CD4-positive, alpha-beta T cell (primary cell): Measurements from ENCODE around the gene ADARB2. TPM values are rescaled to one million over a fixed set of nuclear protein-coding genes. Genes with fewer than 3 reads are reported as not detected.
"Not testable (repeated sequence)": the region's sequence is repeated elsewhere in the genome, so short reads cannot be mapped to it uniquely, and the experiment has no call there.

Experiments used
- ATAC-seq: fragments of 200-7000 bp; cut with Tn5 transposase; one replicate; pipeline ENCODE4 v1.10.0; 2022; ENCODE audit warnings: mild to moderate bottlenecking; ENCODE audit not compliant: poor library complexity
- CTCF ChIA-PET: fragments of 350-600 bp; sonication (Branson Sonifier 250); formaldehyde crosslinking; loops from one replicate; lab custom pipeline; 2021; ENCODE audit warnings: antibody characterized with exemption, inconsistent platforms; lab: Charles Lee
- POLR2A ChIA-PET: fragments of 350-600 bp; sonication (Branson Sonifier 250); formaldehyde crosslinking; loops from one replicate; lab custom pipeline; 2021; ENCODE audit warnings: antibody characterized with exemption, inconsistent platforms; lab: Charles Lee
- DNase-seq, 14 experiments: peaks; one replicate each; pipeline ENCODE4 v3.0.0-alpha.2; 2013 to 2020; ENCODE audit warnings: mixed read lengths in 2 of 14
- H3K27ac ChIP-seq, 2 donors: one replicate each; pipeline versions ENCODE4 v1.5.1 to v1.7.0; 2013; ENCODE audit warnings: low read length in 2 of 2, low read depth in 1 of 2, mild to moderate bottlenecking in 1 of 2
- H3K27me3 ChIP-seq, 2 experiments: 1 replicate in 1 of 2; 2 replicates in 1 of 2; pipeline versions ENCODE4 v1.6.1 to v1.7.0; 2013; ENCODE audit warnings: low read length in 2 of 2, control low read depth in 1 of 2, mild to moderate bottlenecking in 1 of 2, moderate library complexity in 1 of 2; ENCODE audit not compliant: insufficient read depth in 2 of 2, control insufficient read depth in 1 of 2
- H3K36me3 ChIP-seq: one replicate; pipeline ENCODE4 v1.6.1; 2013; ENCODE audit warnings: low read length, control low read depth; ENCODE audit not compliant: insufficient read depth
- H3K4me1 ChIP-seq: one replicate; pipeline ENCODE4 v1.6.1; 2013; ENCODE audit warnings: low read length, control low read depth; ENCODE audit not compliant: insufficient read depth
- H3K4me3 ChIP-seq: one replicate; pipeline ENCODE4 v1.5.1; 2013; ENCODE audit warnings: mild to moderate bottlenecking, low read length, moderate library complexity
- H3K9me3 ChIP-seq, 2 experiments: 1 replicate in 1 of 2; 2 replicates in 1 of 2; pipeline versions ENCODE4 v1.6.1 to v1.7.0; 2013; ENCODE audit warnings: low read length in 2 of 2, mild to moderate bottlenecking in 2 of 2, control low read depth in 1 of 2, moderate library complexity in 1 of 2; ENCODE audit not compliant: control insufficient read depth in 1 of 2, insufficient read depth in 1 of 2
- H3K27ac Mint-ChIP-seq: one replicate; pipeline ENCODE4 v1.8.0; 2020; ENCODE audit warnings: mixed read lengths
- H3K27me3 Mint-ChIP-seq: one replicate; pipeline ENCODE4 v1.8.0; 2021; ENCODE audit warnings: mixed read lengths
- H3K36me3 Mint-ChIP-seq: one replicate; pipeline ENCODE4 v1.8.0; 2021; ENCODE audit warnings: low read depth, mixed read lengths
- H3K4me1 Mint-ChIP-seq: one replicate; pipeline ENCODE4 v1.8.0; 2021; ENCODE audit warnings: low read depth, mixed read lengths
- H3K4me3 Mint-ChIP-seq: one replicate; pipeline ENCODE4 v1.8.0; 2020; ENCODE audit warnings: mild to moderate bottlenecking, mixed read lengths
- H3K9me3 Mint-ChIP-seq: one replicate; pipeline ENCODE4 v1.8.0; 2020; ENCODE audit warnings: mixed read lengths
- intact Hi-C, 2 experiments: fragments of 100-400 bp; cut with DNase I in 1 of 2; cut with micrococcal nuclease in 1 of 2; formaldehyde crosslinking; loops; one replicate each; pipeline versions ENCODE4 v1.15.1 to v1.9.0; 2023 to 2025; cut with DNase I, micrococcal nuclease
- total RNA-seq, 174 experiments: library from RNA in 2 of 174; stranded (reverse) in 2 of 174; gene quantifications; one replicate each; pipeline ENCODE4 v1.2.3 and lab custom pipeline; 2021 to 2026
- TF ChIP-seq, protein P1 (sequence below): fragments of 200-600 bp; IDR thresholded peaks from one replicate; pipeline ENCODE4 v1.8.0; 2022; ENCODE audit warnings: antibody characterized with exemption, mild to moderate bottlenecking

Gene ADARB2
- total RNA-seq, 2 experiments from 2014 or later: 0.14 TPM; not detected in 1

- Mint-ChIP-seq H3K36me3 (no peaks in the 10 kb centered on the region), H3K4me3 (no peak overlapping the region), H3K27me3 (peaks cover 11% of the 10 kb centered on the region), H3K4me1 (no peaks in the 10 kb centered on the region), H3K9me3 (no peaks in the 10 kb centered on the region), H3K27ac (no peak overlapping the region)
- ATAC-seq: no peak
- no peaks in the 10 kb centered on the region for H3K27me3 ChIP-seq
- ChIA-PET CTCF (no interaction called here), POLR2A (no interaction called here)
- H3K4me3 ChIP-seq: no peak overlapping the region
- DNase-seq: no peak
- no peaks in the 10 kb centered on the region for H3K36me3 ChIP-seq
- peaks cover 0 to 12% of the 10 kb centered on the region in 2 experiments for H3K9me3 ChIP-seq
- no peaks in the 10 kb centered on the region for H3K4me1 ChIP-seq
- no peak overlapping the region for H3K27ac ChIP-seq
- TF ChIP-seq, protein P1, sequence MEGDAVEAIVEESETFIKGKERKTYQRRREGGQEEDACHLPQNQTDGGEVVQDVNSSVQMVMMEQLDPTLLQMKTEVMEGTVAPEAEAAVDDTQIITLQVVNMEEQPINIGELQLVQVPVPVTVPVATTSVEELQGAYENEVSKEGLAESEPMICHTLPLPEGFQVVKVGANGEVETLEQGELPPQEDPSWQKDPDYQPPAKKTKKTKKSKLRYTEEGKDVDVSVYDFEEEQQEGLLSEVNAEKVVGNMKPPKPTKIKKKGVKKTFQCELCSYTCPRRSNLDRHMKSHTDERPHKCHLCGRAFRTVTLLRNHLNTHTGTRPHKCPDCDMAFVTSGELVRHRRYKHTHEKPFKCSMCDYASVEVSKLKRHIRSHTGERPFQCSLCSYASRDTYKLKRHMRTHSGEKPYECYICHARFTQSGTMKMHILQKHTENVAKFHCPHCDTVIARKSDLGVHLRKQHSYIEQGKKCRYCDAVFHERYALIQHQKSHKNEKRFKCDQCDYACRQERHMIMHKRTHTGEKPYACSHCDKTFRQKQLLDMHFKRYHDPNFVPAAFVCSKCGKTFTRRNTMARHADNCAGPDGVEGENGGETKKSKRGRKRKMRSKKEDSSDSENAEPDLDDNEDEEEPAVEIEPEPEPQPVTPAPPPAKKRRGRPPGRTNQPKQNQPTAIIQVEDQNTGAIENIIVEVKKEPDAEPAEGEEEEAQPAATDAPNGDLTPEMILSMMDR: no peak
- intact Hi-C loops: no loop called here
These were observed 338.5 kb downstream of the ADARB2 start for GRCh38 chr10:1398626-1399410.

DNA sequence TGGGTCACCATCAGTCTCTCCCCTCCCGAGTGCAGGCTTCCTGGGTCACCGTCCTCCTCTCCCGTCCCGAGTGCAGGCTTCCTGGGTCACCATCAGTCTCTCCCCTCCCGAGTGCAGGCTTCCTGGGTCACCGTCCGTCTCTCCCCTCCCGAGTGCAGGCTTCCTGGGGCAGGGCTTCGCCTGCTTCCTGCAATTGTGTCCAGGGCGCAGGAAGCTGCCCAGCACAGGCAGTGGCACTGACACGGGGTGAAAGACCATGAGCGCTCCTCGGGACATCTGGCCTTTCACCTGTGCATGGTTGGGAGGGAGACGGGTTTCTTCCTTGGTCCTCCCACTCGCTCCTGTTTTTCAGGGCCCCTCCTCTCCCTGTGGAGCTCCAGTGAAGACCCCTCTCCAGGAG, 339.2 kb downstream of the ADARB2 start:
- DNase-seq, H3K4me1 Mint-ChIP-seq, H3K36me3 Mint-ChIP-seq, ATAC-seq, H3K4me1 ChIP-seq, H3K36me3 ChIP-seq, H3K4me3 Mint-ChIP-seq, CTCF ChIA-PET, H3K27ac Mint-ChIP-seq, H3K4me3 ChIP-seq, H3K9me3 Mint-ChIP-seq, POLR2A ChIA-PET, intact Hi-C loops, H3K27ac ChIP-seq, H3K27me3 ChIP-seq: not testable (repeated sequence)
- H3K27me3 Mint-ChIP-seq: peaks cover 11% of the 10 kb centered on the region
- H3K9me3 ChIP-seq: peaks cover 0 to 12% of the 10 kb centered on the region in 2 experiments

DNA sequence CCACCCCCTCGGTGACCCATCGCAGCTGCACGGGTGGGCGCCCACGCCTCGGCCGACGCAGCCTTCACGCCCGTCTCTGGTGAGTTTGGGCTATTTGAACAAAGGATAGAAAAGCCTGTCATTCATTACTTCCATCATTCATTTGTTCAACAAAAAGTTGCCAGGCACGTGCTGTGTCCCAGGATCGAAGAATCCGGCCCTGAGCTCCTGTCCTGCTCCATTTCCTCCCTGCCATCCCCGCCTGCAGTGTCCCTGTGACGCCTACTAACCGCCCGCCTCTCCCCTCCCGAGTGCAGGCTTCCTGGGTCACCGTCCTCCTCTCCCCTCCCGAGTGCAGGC, 341.1 kb downstream of the ADARB2 start:
- ChIA-PET CTCF (no interaction called here), POLR2A (no interaction called here)
- intact Hi-C loops: no loop called here
- peaks cover 0 to 5% of the 10 kb centered on the region in 2 experiments for H3K9me3 ChIP-seq
- no peaks in the 10 kb centered on the region for H3K36me3 Mint-ChIP-seq
- no peak for DNase-seq
- no peaks in the 10 kb centered on the region for H3K9me3 Mint-ChIP-seq
- no peaks in the 10 kb centered on the region for H3K27me3 ChIP-seq
- no peaks in the 10 kb centered on the region for H3K4me1 ChIP-seq
- no peak overlapping the region for H3K4me3 ChIP-seq
- peaks cover 11% of the 10 kb centered on the region for H3K27me3 Mint-ChIP-seq
- ATAC-seq: no peak
- H3K27ac Mint-ChIP-seq: no peak overlapping the region
- TF ChIP-seq, protein P1: no peak
- H3K4me1 Mint-ChIP-seq: no peaks in the 10 kb centered on the region
- no peak overlapping the region for H3K4me3 Mint-ChIP-seq
- H3K36me3 ChIP-seq: no peaks in the 10 kb centered on the region
- H3K27ac ChIP-seq: no peak overlapping the region
